ENCODE results near the gene FOCAD.

DNA sequence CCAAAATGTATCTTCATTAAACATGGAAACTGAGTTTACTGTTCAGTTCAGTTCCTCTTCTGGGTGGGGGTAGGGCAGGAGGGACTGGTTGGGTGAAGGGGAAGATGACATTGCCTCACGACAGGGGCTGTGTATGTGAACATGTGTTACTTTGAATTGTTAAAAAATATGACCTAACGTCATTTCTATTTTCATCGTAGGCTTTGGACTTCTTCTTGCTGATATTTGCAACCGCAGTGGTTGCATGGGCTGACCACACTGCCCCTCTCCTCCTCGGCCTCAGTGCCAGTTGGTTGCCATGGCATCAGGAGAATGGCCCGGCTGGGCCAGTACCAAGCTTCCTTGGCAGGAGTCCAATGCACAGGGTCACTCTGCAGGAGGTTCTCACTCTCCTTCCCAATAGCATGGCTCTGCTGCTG, 305.9 kb downstream of the FOCAD start:
- TF ChIP-seq, protein P1, sequence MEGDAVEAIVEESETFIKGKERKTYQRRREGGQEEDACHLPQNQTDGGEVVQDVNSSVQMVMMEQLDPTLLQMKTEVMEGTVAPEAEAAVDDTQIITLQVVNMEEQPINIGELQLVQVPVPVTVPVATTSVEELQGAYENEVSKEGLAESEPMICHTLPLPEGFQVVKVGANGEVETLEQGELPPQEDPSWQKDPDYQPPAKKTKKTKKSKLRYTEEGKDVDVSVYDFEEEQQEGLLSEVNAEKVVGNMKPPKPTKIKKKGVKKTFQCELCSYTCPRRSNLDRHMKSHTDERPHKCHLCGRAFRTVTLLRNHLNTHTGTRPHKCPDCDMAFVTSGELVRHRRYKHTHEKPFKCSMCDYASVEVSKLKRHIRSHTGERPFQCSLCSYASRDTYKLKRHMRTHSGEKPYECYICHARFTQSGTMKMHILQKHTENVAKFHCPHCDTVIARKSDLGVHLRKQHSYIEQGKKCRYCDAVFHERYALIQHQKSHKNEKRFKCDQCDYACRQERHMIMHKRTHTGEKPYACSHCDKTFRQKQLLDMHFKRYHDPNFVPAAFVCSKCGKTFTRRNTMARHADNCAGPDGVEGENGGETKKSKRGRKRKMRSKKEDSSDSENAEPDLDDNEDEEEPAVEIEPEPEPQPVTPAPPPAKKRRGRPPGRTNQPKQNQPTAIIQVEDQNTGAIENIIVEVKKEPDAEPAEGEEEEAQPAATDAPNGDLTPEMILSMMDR (IDR thresholded peaks at IDR 0.05; ENCODE audit: insufficient read depth, low read depth, low read length): no peak
- no peak for TF ChIP-seq EZH2 (IDR thresholded peaks at IDR 0.05; ENCODE audit: insufficient read depth, low read length)
